ENCODE measurements around the gene BRI3.

DNA sequence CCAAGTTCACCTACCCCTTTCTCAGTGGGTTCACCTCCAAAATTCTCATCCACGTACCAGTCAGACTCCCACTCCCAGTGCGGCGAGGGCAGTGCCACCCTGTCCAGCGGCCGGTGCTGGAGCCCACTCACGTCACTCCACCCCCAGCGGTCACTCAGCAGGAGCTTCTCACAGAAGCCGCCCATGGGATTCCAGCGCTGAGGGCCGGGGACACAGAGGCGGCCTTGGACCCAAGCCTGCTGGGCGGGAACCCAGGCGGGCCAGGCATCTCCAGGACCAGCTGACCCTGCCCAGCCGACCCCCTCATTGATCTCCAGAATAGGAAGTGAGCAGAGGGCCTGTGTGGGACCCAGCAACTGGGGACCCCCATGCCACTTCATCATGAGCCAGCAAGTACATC lies 36.6 kb upstream of the BRI3 start:
- TF ChIP-seq, protein P1, sequence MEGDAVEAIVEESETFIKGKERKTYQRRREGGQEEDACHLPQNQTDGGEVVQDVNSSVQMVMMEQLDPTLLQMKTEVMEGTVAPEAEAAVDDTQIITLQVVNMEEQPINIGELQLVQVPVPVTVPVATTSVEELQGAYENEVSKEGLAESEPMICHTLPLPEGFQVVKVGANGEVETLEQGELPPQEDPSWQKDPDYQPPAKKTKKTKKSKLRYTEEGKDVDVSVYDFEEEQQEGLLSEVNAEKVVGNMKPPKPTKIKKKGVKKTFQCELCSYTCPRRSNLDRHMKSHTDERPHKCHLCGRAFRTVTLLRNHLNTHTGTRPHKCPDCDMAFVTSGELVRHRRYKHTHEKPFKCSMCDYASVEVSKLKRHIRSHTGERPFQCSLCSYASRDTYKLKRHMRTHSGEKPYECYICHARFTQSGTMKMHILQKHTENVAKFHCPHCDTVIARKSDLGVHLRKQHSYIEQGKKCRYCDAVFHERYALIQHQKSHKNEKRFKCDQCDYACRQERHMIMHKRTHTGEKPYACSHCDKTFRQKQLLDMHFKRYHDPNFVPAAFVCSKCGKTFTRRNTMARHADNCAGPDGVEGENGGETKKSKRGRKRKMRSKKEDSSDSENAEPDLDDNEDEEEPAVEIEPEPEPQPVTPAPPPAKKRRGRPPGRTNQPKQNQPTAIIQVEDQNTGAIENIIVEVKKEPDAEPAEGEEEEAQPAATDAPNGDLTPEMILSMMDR (IDR thresholded peaks at IDR 0.05 in 8 of 11, conservative IDR thresholded peaks at IDR 0.05 in 3 of 11) = no peak
- no peak for TF ChIP-seq POLR2A (IDR thresholded peaks at IDR 0.05)

Data from spleen (tissue), 7 donors.